Esophagus squamous epithelium (tissue), 4 donors: ENCODE measurements around the gene GPR78.

Experiments
- POLR2A ChIP-seq, 4 donors: fragments of 450-650 bp; IDR thresholded peaks; one replicate each; pipeline ENCODE4 v1.6.1; 2017; ENCODE audit warnings: antibody characterized with exemption in 4 of 4, mild to moderate bottlenecking in 4 of 4, moderate library complexity in 3 of 4
- TF ChIP-seq, protein P1 (sequence below), 6 experiments: fragments of 450-650 bp in 4 of 6; fragments of 200-600 bp in 2 of 6; sonication (generic) in 2 of 6; IDR thresholded peaks; one replicate each; pipeline ENCODE4 v1.5.1; 2016 to 2019; ENCODE audit warnings: antibody characterized with exemption in 6 of 6, mild to moderate bottlenecking in 4 of 6, moderate library complexity in 4 of 6

DNA sequence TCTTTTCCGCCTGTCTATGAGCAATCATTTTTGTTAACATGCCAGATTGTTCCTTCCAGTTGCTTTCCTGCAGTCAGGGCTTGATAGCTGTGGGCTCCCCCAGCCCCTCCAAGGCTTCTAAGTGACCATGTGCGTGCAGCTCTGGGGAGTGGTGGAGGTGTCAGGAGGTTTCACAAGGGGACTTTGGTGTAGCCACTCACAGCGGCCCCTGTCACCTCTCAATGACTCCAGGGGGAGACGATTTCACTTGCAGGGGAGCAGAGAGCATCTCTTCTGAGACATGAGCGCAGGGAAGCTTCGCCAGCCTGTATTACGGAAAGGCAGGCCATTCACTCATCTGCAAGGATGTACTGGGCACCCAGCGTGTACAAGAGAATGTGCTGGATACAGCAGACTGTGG lies 3.1 kb upstream of the GPR78 start:
- no peak for TF ChIP-seq POLR2A (IDR thresholded peaks at IDR 0.05)
- TF ChIP-seq, protein P1, sequence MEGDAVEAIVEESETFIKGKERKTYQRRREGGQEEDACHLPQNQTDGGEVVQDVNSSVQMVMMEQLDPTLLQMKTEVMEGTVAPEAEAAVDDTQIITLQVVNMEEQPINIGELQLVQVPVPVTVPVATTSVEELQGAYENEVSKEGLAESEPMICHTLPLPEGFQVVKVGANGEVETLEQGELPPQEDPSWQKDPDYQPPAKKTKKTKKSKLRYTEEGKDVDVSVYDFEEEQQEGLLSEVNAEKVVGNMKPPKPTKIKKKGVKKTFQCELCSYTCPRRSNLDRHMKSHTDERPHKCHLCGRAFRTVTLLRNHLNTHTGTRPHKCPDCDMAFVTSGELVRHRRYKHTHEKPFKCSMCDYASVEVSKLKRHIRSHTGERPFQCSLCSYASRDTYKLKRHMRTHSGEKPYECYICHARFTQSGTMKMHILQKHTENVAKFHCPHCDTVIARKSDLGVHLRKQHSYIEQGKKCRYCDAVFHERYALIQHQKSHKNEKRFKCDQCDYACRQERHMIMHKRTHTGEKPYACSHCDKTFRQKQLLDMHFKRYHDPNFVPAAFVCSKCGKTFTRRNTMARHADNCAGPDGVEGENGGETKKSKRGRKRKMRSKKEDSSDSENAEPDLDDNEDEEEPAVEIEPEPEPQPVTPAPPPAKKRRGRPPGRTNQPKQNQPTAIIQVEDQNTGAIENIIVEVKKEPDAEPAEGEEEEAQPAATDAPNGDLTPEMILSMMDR (IDR thresholded peaks at IDR 0.05), result no peak
